H1 (cell line): ENCODE measurements around the gene RPL38. TPM values are rescaled to one million over a fixed set of nuclear protein-coding genes. Genes with fewer than 3 reads are reported as not detected.

Source experiments
- CTCF ChIA-PET: fragments of 300-600 bp; sonication (Branson Sonifier 250); formaldehyde crosslinking; loops from one replicate; lab custom pipeline; 2021; ENCODE audit not compliant: partially characterized antibody; lab: Charles Lee
- POLR2A ChIA-PET: fragments of 300-600 bp; sonication (Branson Sonifier 250); formaldehyde crosslinking; loops from one replicate; lab custom pipeline; 2021; ENCODE audit warnings: inconsistent platforms; ENCODE audit not compliant: partially characterized antibody; lab: Charles Lee
- DNase-seq, 2 experiments: peaks; one replicate each; pipeline versions ENCODE4 v3.0.0 to v3.0.0-alpha.2; 2010 to 2022; ENCODE audit warnings: low spot score in 2 of 2, low read depth in 1 of 2, mixed read lengths in 1 of 2
- FAIRE-seq: peaks from 2 replicates; lab custom pipeline; 2011; peaks lifted over from hg19 to GRCh38; lab: Jason Lieb, UNC
- H2AFZ ChIP-seq: 2 replicates; pipeline ENCODE4 v1.8.1; 2012; ENCODE audit warnings: low read length, inconsistent platforms
- H2AK5ac ChIP-seq: 2 replicates; pipeline ENCODE4 v1.6.1; 2013; ENCODE audit warnings: low read depth, low read length
- H2BK120ac ChIP-seq: replicated peaks from 2 replicates; pipeline ENCODE3; 2013; ENCODE audit warnings: low read depth, low read length, inconsistent platforms
- H2BK12ac ChIP-seq: 2 replicates; pipeline ENCODE4 v1.6.1; 2013; ENCODE audit warnings: low read depth, low read length
- H2BK15ac ChIP-seq: 2 replicates; pipeline ENCODE4 v1.6.1; 2013; ENCODE audit warnings: low read length
- H2BK20ac ChIP-seq: 2 replicates; pipeline ENCODE4 v1.6.1; 2013; ENCODE audit warnings: low read length
- H2BK5ac ChIP-seq: 2 replicates; pipeline ENCODE4 v1.6.1; 2013; ENCODE audit warnings: low read depth, low read length
- H3K14ac ChIP-seq: 2 replicates; pipeline ENCODE4 v1.6.1; 2013; ENCODE audit warnings: inconsistent platforms; ENCODE audit not compliant: insufficient read length
- H3K18ac ChIP-seq: 2 replicates; pipeline ENCODE4 v1.6.1; 2013; ENCODE audit warnings: low read length; ENCODE audit errors: extremely low read depth
- H3K23ac ChIP-seq: 2 replicates; pipeline ENCODE4 v1.6.1; 2013; ENCODE audit warnings: inconsistent platforms; ENCODE audit not compliant: insufficient read length
- H3K23me2 ChIP-seq: 2 replicates; pipeline ENCODE4 v1.6.1; 2013; ENCODE audit warnings: low read depth, low read length
- H3K27ac ChIP-seq: 2 replicates; pipeline ENCODE4 v1.6.1; 2011; ENCODE audit warnings: low read depth, low read length, inconsistent platforms
- H3K27me3 ChIP-seq, 4 experiments: replicated peaks in 1 of 4; 1 replicate in 1 of 4; 2 replicates in 3 of 4; pipeline versions ENCODE4 v1.6.1 to v1.8.1; 2011 to 2013; ENCODE audit warnings: low read length in 3 of 4, mild to moderate bottlenecking in 3 of 4, inconsistent platforms in 2 of 4, mixed read lengths in 2 of 4, moderate library complexity in 1 of 4; ENCODE audit not compliant: control insufficient read depth in 3 of 4, insufficient read depth in 3 of 4; ENCODE audit errors: extremely low read depth in 1 of 4
- H3K36me3 ChIP-seq, 4 experiments: 2 replicates each; pipeline versions ENCODE4 v1.6.1 to v1.8.1; 2011 to 2013; ENCODE audit warnings: mild to moderate bottlenecking in 4 of 4, low read length in 3 of 4, moderate library complexity in 2 of 4, control low read depth in 1 of 4, inconsistent platforms in 1 of 4; ENCODE audit not compliant: insufficient read depth in 4 of 4, control insufficient read depth in 2 of 4
- H3K4ac ChIP-seq: replicated peaks from 2 replicates; pipeline ENCODE3; 2013; ENCODE audit warnings: low read length, low read depth, mixed read lengths, inconsistent platforms; ENCODE audit not compliant: insufficient read length
- H3K4me1 ChIP-seq, 4 experiments: replicated peaks in 1 of 4; 1 replicate in 1 of 4; 2 replicates in 3 of 4; pipeline versions ENCODE4 v1.6.1 to v1.8.1; 2011 to 2013; ENCODE audit warnings: low read length in 3 of 4, inconsistent platforms in 2 of 4, mixed read lengths in 1 of 4; ENCODE audit not compliant: insufficient read depth in 4 of 4, control insufficient read depth in 3 of 4
- H3K4me2 ChIP-seq, 2 experiments: 2 replicates each; pipeline versions ENCODE4 v1.6.1 to v1.8.1; 2011 to 2013; ENCODE audit warnings: low read depth in 2 of 2, low read length in 2 of 2, control low read depth in 1 of 2, inconsistent platforms in 1 of 2, mild to moderate bottlenecking in 1 of 2; ENCODE audit not compliant: insufficient read depth in 1 of 2
- H3K4me3 ChIP-seq, 4 experiments: fragments of 200-600, 300-600 bp in 1 of 4; sonication (generic), shearing (Covaris generic), sonication (Bioruptor Twin) in 1 of 4; 2 replicates each; pipeline versions ENCODE4 v1.5.1 to v1.8.1; 2011 to 2016; ENCODE audit warnings: low read length in 4 of 4, low read depth in 3 of 4, control low read depth in 2 of 4, inconsistent platforms in 2 of 4, mild to moderate bottlenecking in 2 of 4, mixed read lengths in 1 of 4, moderate library complexity in 1 of 4; ENCODE audit not compliant: insufficient read depth in 2 of 4; ENCODE audit errors: extremely low read depth in 1 of 4
- H3K56ac ChIP-seq: replicated peaks from 2 replicates; pipeline ENCODE3; 2013; ENCODE audit warnings: low read depth, mild to moderate bottlenecking, mixed read lengths, low read length, inconsistent platforms; ENCODE audit not compliant: insufficient read length
- H3K79me1 ChIP-seq: 2 replicates; pipeline ENCODE4 v1.6.1; 2013; ENCODE audit warnings: low read depth, low read length, control low read depth
- H3K79me2 ChIP-seq, 2 experiments: 2 replicates each; pipeline versions ENCODE4 v1.6.1 to v1.8.1; 2012 to 2013; ENCODE audit warnings: low read length in 2 of 2, mild to moderate bottlenecking in 2 of 2, inconsistent platforms in 1 of 2; ENCODE audit not compliant: insufficient read depth in 2 of 2, control insufficient read depth in 1 of 2
- H3K9ac ChIP-seq, 4 experiments: replicated peaks in 1 of 4; 1 replicate in 1 of 4; 2 replicates in 3 of 4; pipeline versions ENCODE4 v1.6.1 to v1.8.1; 2011 to 2013; ENCODE audit warnings: low read depth in 3 of 4, low read length in 3 of 4, control low read depth in 2 of 4, mild to moderate bottlenecking in 2 of 4, moderate library complexity in 2 of 4, inconsistent platforms in 1 of 4; ENCODE audit errors: extremely low read depth in 1 of 4
- H3K9me3 ChIP-seq, 2 experiments: 2 replicates each; pipeline versions ENCODE4 v1.6.1 to v1.8.1; 2012 to 2013; ENCODE audit warnings: mild to moderate bottlenecking in 2 of 2, moderate library complexity in 2 of 2, control low read depth in 1 of 2, inconsistent platforms in 1 of 2, low read depth in 1 of 2, low read length in 1 of 2, mixed read lengths in 1 of 2; ENCODE audit not compliant: insufficient read depth in 2 of 2
- H4K20me1 ChIP-seq, 2 experiments: replicated peaks in 1 of 2; 2 replicates each; pipeline versions ENCODE3 to v1.8.1; 2011 to 2013; ENCODE audit warnings: inconsistent platforms in 2 of 2, low read length in 2 of 2, mild to moderate bottlenecking in 1 of 2; ENCODE audit not compliant: insufficient read depth in 2 of 2, control insufficient read depth in 1 of 2
- H4K5ac ChIP-seq: 2 replicates; pipeline ENCODE4 v1.6.1; 2013; ENCODE audit warnings: low read length, low read depth, mixed read lengths, inconsistent platforms; ENCODE audit not compliant: insufficient read length
- H4K8ac ChIP-seq: 2 replicates; pipeline ENCODE4 v1.8.0; 2013; ENCODE audit warnings: mild to moderate bottlenecking, moderate library complexity, low read length, inconsistent platforms; ENCODE audit not compliant: insufficient read depth; ENCODE audit errors: extremely low read depth
- H4K91ac ChIP-seq: replicated peaks from 2 replicates; pipeline ENCODE3; 2013; ENCODE audit warnings: low read length, mixed read lengths, inconsistent platforms; ENCODE audit not compliant: insufficient read length
- CBX8 ChIP-seq: fragments of 300-800, 300-1000 bp; sonication (generic); IDR thresholded peaks from 2 replicates; pipeline ENCODE4 v1.7.1; 2016; ENCODE audit warnings: low read depth, low read length, borderline replicate concordance
- USF2 ChIP-seq: IDR thresholded peaks from 2 replicates; pipeline ENCODE4 v1.6.1; 2011; ENCODE audit warnings: low read length, improper control_type of control experiment
- WGBS, 2 experiments: shearing (Covaris generic) in 1 of 2; methylation state at CpG; one replicate each; pipeline versions ENCODE4 v1.1.6 to v1.1.7; 2013 to 2015; ENCODE audit warnings: low lambda C conversion rate in 2 of 2, mixed read lengths in 2 of 2, inconsistent platforms in 1 of 2, low coverage in 1 of 2, missing lambda C conversion rate in 1 of 2; ENCODE audit not compliant: insufficient replicate concordance in 2 of 2, insufficient coverage in 1 of 2, insufficient read length in 1 of 2; ENCODE audit errors: extremely low coverage in 1 of 2, missing lambda C conversion rate in 1 of 2; 5-methylcytosine and 5-hydroxymethylcytosine counted together
- polyA plus RNA-seq, 7 experiments: library from polyadenylated mRNA; depleted of rRNA in 3 of 7; stranded (reverse) in 5 of 7; unstranded in 2 of 7; fragments of >200 nt in 5 of 7; fragments of 200-250 nt in 2 of 7; gene quantifications; 1 replicate in 5 of 7; 2 replicates in 1 of 7; 4 replicates in 1 of 7; pipeline versions ENCODE4 v1.2.1 to v1.2.3, GENCODE V29; 2011 to 2013; ENCODE audit warnings: missing spikeins in 2 of 7, mixed read lengths in 2 of 7
- total RNA-seq: library from RNA; stranded (reverse); fragmentation: NEBNext Ultra II Directional; extraction: Animal tissue kit (Norgen Biotek cat#: 25700); gene quantifications from 2 replicates; pipeline ENCODE4 v1.2.1, GENCODE V29; 2021

The RPL38 gene
- total and polyA plus RNA-seq, 2 of the 8 experiments (the other 6 are each of a cell fraction or from before 2014, with no cell fraction given) = 412 to 1,195 TPM

GRCh38 chr17:74241431-74241830 lies 38.0 kb downstream of the RPL38 start:
- H2AFZ ChIP-seq = no peak overlapping the region
- H3K4ac ChIP-seq = no peak overlapping the region
- H3K14ac ChIP-seq = no peak overlapping the region
- no peak overlapping the region for H2BK5ac ChIP-seq
- no peak overlapping the region for H3K4me3 ChIP-seq
- DNase-seq (no peak), FAIRE-seq (no peak)
- no peaks in the 10 kb centered on the region for H3K79me1 ChIP-seq
- CTCF ChIA-PET = interaction anchor here (0.8 to 2.6 kb wide), 7 partner anchors 9 to 531 kb away, joined by 3 to 7 read pairs (median 4); no protein-coding TSS in a partner anchor
- no peaks in the 10 kb centered on the region for H3K9me3 ChIP-seq
- H4K20me1 ChIP-seq = no peaks in the 10 kb centered on the region
- no peak overlapping the region for H3K23ac ChIP-seq
- H3K27me3 ChIP-seq = no peaks in the 10 kb centered on the region
- H4K8ac ChIP-seq = no peak overlapping the region
- H2BK12ac ChIP-seq = 0 out of 2 replicates have a peak overlapping the region, but pooled peaks have one; percentile 17
- no peak overlapping the region for H2BK15ac ChIP-seq
- no peaks in the 10 kb centered on the region for H3K79me2 ChIP-seq
- H3K4me1 ChIP-seq = peaks cover 11 to 27% (median 17%) of the 10 kb centered on the region in 4 experiments
- no peak overlapping the region for H3K9ac ChIP-seq
- H2AK5ac ChIP-seq = no peak overlapping the region
- no peak overlapping the region for H3K56ac ChIP-seq
- no peak overlapping the region for H3K18ac ChIP-seq
- no peak overlapping the region for H4K91ac ChIP-seq
- H2BK20ac ChIP-seq = no peak overlapping the region
- POLR2A ChIA-PET = interaction anchor here (1.2 to 8.2 kb wide), 3 partner anchors 30 to 38 kb away, joined by 3 to 61 read pairs (median 4); partner anchors contain the start of genes RPL38 and TTYH2
- no peaks in the 10 kb centered on the region for H3K23me2 ChIP-seq
- WGBS, 2 experiments = 87% methylated on average over 10 of the region's 10 CpGs; no CpG with 5 or more reads in 1 of the 2 experiments
- H2BK120ac ChIP-seq = no peak overlapping the region
- no peak overlapping the region for H4K5ac ChIP-seq
- H3K36me3 ChIP-seq = no peaks in the 10 kb centered on the region
- no peak overlapping the region for H3K27ac ChIP-seq
- no peak overlapping the region for H3K4me2 ChIP-seq
- TF ChIP-seq USF2 = no peak
- no peak for TF ChIP-seq CBX8
